Endothelial cell of umbilical vein (primary cell): ENCODE results near the gene PRR36. TPM values are rescaled to one million over a fixed set of nuclear protein-coding genes. Genes with fewer than 3 reads are reported as not detected.
A peak's percentile ranks its signal among the peaks of the same experiment; 100 is the strongest.

ENCODE experiments used
- BruUV-seq: library from RNA; stranded (reverse); fragments of 400-500 nt; replicated peaks from 2 replicates; lab custom pipeline; 2021; lab: Mats Ljungman, UMichigan
- CTCF ChIA-PET: fragments of 300-600, 350-600 bp; sonication (Branson Sonifier 250); formaldehyde crosslinking; loops from one replicate; lab custom pipeline; 2021; ENCODE audit warnings: antibody characterized with exemption, inconsistent platforms; lab: Charles Lee
- POLR2A ChIA-PET: fragments of 300-600, 350-600 bp; sonication (Branson Sonifier 250); formaldehyde crosslinking; loops from one replicate; lab custom pipeline; 2021; ENCODE audit warnings: antibody characterized with exemption, inconsistent platforms; lab: Charles Lee
- DNase-seq: peaks from one replicate; pipeline ENCODE4 v3.0.0-alpha.2; 2011; ENCODE audit warnings: low read depth, low spot score
- FAIRE-seq: peaks from 2 replicates; lab custom pipeline; 2011; peaks lifted over from hg19 to GRCh38; lab: Jason Lieb, UNC
- H2AFZ ChIP-seq: 2 replicates; pipeline ENCODE4 v1.6.0; 2012; ENCODE audit warnings: low read depth, low read length, control low read depth, inconsistent platforms
- H3K27ac ChIP-seq: 2 replicates; pipeline ENCODE4 v1.5.1; 2011; ENCODE audit warnings: low read depth, mild to moderate bottlenecking, control low read depth, low read length, moderate library complexity; ENCODE audit not compliant: insufficient read depth
- H3K27me3 ChIP-seq, 2 experiments: 2 replicates each; pipeline versions ENCODE4 v1.6.0 to v1.6.1; 2011; ENCODE audit warnings: low read length in 2 of 2, mixed read lengths in 1 of 2; ENCODE audit not compliant: control insufficient read depth in 2 of 2, insufficient read depth in 2 of 2
- H3K36me3 ChIP-seq, 2 experiments: 2 replicates in 1 of 2; 3 replicates in 1 of 2; pipeline ENCODE4 v1.5.1; 2011; ENCODE audit warnings: low read length in 2 of 2, mild to moderate bottlenecking in 1 of 2, moderate library complexity in 1 of 2; ENCODE audit not compliant: control insufficient read depth in 2 of 2, insufficient read depth in 2 of 2; ENCODE audit errors: extremely low read depth in 1 of 2
- H3K4me1 ChIP-seq: 3 replicates; pipeline ENCODE4 v1.5.1; 2011; ENCODE audit warnings: mild to moderate bottlenecking, low read length; ENCODE audit not compliant: control insufficient read depth, insufficient read depth; ENCODE audit errors: extremely low read depth
- H3K4me2 ChIP-seq: 2 replicates; pipeline ENCODE4 v1.6.1; 2011; ENCODE audit warnings: low read length, control low read depth, mixed read lengths; ENCODE audit not compliant: insufficient read depth
- H3K4me3 ChIP-seq, 3 experiments: fragments of 200-600 bp in 1 of 3; sonication (generic), shearing (Covaris generic) in 1 of 3; replicated peaks in 1 of 3; 2 replicates each; pipeline ENCODE4 v1.5.1; 2011 to 2016; ENCODE audit warnings: control low read depth in 3 of 3, low read length in 3 of 3, mild to moderate bottlenecking in 2 of 3, inconsistent platforms in 1 of 3, low read depth in 1 of 3, moderate library complexity in 1 of 3; ENCODE audit not compliant: insufficient read depth in 1 of 3
- H3K79me2 ChIP-seq: 2 replicates; pipeline ENCODE4 v1.6.0; 2012; ENCODE audit warnings: low read length, inconsistent platforms; ENCODE audit not compliant: control insufficient read depth, insufficient read depth
- H3K9ac ChIP-seq: replicated peaks from 2 replicates; pipeline ENCODE3; 2011; ENCODE audit warnings: low read length, control low read depth; ENCODE audit not compliant: insufficient read depth; ENCODE audit errors: extremely low read depth
- H3K9me1 ChIP-seq: replicated peaks from 3 replicates; pipeline ENCODE4 v1.6.0; 2011; ENCODE audit warnings: mild to moderate bottlenecking, low read length; ENCODE audit not compliant: control insufficient read depth, insufficient read depth; ENCODE audit errors: extremely low read depth
- H3K9me3 ChIP-seq: replicated peaks from 2 replicates; pipeline ENCODE4 v1.5.1; 2012; ENCODE audit warnings: low read length, inconsistent platforms; ENCODE audit not compliant: control insufficient read depth, insufficient read depth
- H4K20me1 ChIP-seq: replicated peaks from 2 replicates; pipeline ENCODE3; 2011; ENCODE audit warnings: mild to moderate bottlenecking, low read length; ENCODE audit not compliant: control insufficient read depth, insufficient read depth; ENCODE audit errors: extremely low read depth
- CTCF ChIP-seq, 2 donors: IDR thresholded peaks; 1 replicate in 1 of 2; 2 replicates in 1 of 2; pipeline ENCODE4 v1.5.1; 2011; ENCODE audit warnings: low read length in 2 of 2, mild to moderate bottlenecking in 2 of 2, moderate library complexity in 2 of 2, control low read depth in 1 of 2, inconsistent platforms in 1 of 2, low read depth in 1 of 2; ENCODE audit not compliant: insufficient read depth in 1 of 2; ENCODE audit errors: extremely low read depth in 1 of 2
- FOS ChIP-seq: IDR thresholded peaks from 2 replicates; pipeline ENCODE4 v1.6.1; 2011; ENCODE audit warnings: mild to moderate bottlenecking, low read length, moderate library complexity, borderline replicate concordance; ENCODE audit not compliant: insufficient read depth
- GATA2 ChIP-seq: IDR thresholded peaks from 2 replicates; pipeline ENCODE4 v1.7.0; 2011; ENCODE audit warnings: low read depth, mild to moderate bottlenecking, moderate library complexity, mixed read lengths, low read length; ENCODE audit not compliant: insufficient read length, insufficient read depth
- MAX ChIP-seq: IDR thresholded peaks from 2 replicates; pipeline ENCODE4 v1.6.1; 2011; ENCODE audit not compliant: insufficient read depth, insufficient read length
- MYC ChIP-seq: IDR thresholded peaks from one replicate; pipeline ENCODE4 v1.6.1; 2011; ENCODE audit warnings: mild to moderate bottlenecking, low read depth, low read length
- POLR2A ChIP-seq: IDR thresholded peaks from 2 replicates; pipeline ENCODE4 v1.6.1; 2012; ENCODE audit warnings: low read depth, mild to moderate bottlenecking, control low read depth, low read length
- POLR2AphosphoS5 ChIP-seq: IDR thresholded peaks from 2 replicates; pipeline ENCODE4 v1.6.1; 2012; ENCODE audit warnings: low read depth, mild to moderate bottlenecking, control low read depth, low read length, moderate library complexity; ENCODE audit not compliant: insufficient read depth
- dilution Hi-C: fragments of 300-500 bp; cut with MboI; formaldehyde crosslinking; loops from one replicate; pipeline ENCODE4 v1.15.0; 2019; ENCODE audit warnings: low sequenced_read_pairs; ENCODE audit not compliant: extremely low pct_ligation_motif_present
- intact Hi-C: fragments of 100-400 bp; cut with micrococcal nuclease; formaldehyde crosslinking; loops from one replicate; pipeline ENCODE4 v1.10.0; 2022
- polyA plus RNA-seq, 4 experiments: library from polyadenylated mRNA; depleted of rRNA in 3 of 4; stranded (reverse) in 3 of 4; unstranded in 1 of 4; fragments of >200 nt; gene quantifications; 2 replicates each; pipeline versions ENCODE4 v1.2.1 to v1.2.3, GENCODE V29; 2011 to 2012; ENCODE audit warnings: missing spikeins in 1 of 4
- total RNA-seq: library from RNA; stranded (reverse); gene quantifications from 2 replicates; pipeline ENCODE4 v1.2.3, GENCODE V29; 2021

The PRR36 gene
- total and polyA plus RNA-seq, 2 donors (not counting 3 experiments of a cell fraction or from before 2014, with no cell fraction given), result not detected

- peak; percentile 100 for FAIRE-seq
- H3K4me3 ChIP-seq, result peak within 1 kb of the TSS; percentile 62 to 93 (median 71)
- DNase-seq, result peak; percentile 100
- H4K20me1 ChIP-seq, result no peaks in the 10 kb centered on the region
- POLR2A ChIA-PET, result interaction anchor here (0.8 to 1.0 kb wide), 3 partner anchors 8 to 17 kb away, joined by 3 to 13 read pairs (median 4); partner anchors contain the start of gene SNAPC2
- dilution Hi-C loops (no loop called here), intact Hi-C loops (loop anchor here (1.0 kb wide), 4 partner anchors 15 to 50 kb away; partner anchors contain the start of genes LRRC8E and SNAPC2)
- no peaks in the 10 kb centered on the region for H3K27me3 ChIP-seq
- peaks cover 28% of the 10 kb centered on the region for H3K79me2 ChIP-seq
- BruUV-seq, result no TSS peak
- H3K27ac ChIP-seq, result peak within 1 kb of the TSS; percentile 62
- H3K9me1 ChIP-seq, result no peaks in the 10 kb centered on the region
- peak; percentile 98 for TF ChIP-seq POLR2A
- TF ChIP-seq GATA2, result no peak
- peak; percentile 52 for TF ChIP-seq MYC
- peak; percentile 88 for TF ChIP-seq POLR2AphosphoS5
- peak; percentile 64 to 67 for TF ChIP-seq CTCF (IDR thresholded peaks at IDR 0.05; ENCODE audit: extremely low read depth in 1 of 2, insufficient read depth in 1 of 2, low read depth in 1 of 2, low read length in 2 of 2)
- peak; percentile 85 for TF ChIP-seq MAX
- TF ChIP-seq FOS, result no peak
- CTCF ChIA-PET, result interaction anchor here (0.6 to 2.2 kb wide), 16 partner anchors 13 to 335 kb away, joined by 3 to 17 read pairs (median 3); partner anchors contain the start of genes SNAPC2, TIMM44 and TRAPPC5
- peak within 1 kb of the TSS; percentile 73 for H3K9ac ChIP-seq
- H3K4me2 ChIP-seq, result peak within 1 kb of the TSS; percentile 91
- H2AFZ ChIP-seq, result peak within 1 kb of the TSS; percentile 62
- no peaks in the 10 kb centered on the region for H3K9me3 ChIP-seq
- no peaks in the 10 kb centered on the region for H3K36me3 ChIP-seq
- H3K4me1 ChIP-seq, result peaks cover 16% of the 10 kb centered on the region
Observed at GRCh38 chr19:7903244-7904073, 29.3 kb upstream of the PRR36 start, which contains the start of gene MAP2K7. Gene MAP2K7, plus strand, starts transcription at chr19:7903877. Its CDS starts 68 bp downstream, at chr19:7903945.
